ENCODE results near the gene DOCK2.
"Not testable (repeated sequence)": the region's sequence is repeated elsewhere in the genome, so short reads cannot be mapped to it uniquely, and the experiment has no call there.

The DOCK2 gene

GRCh38 chr5:169756071-169756765 is 119.1 kb downstream of the DOCK2 start:
- Histone ChIP-seq H3K9ac (ENCODE audit: low read length) (no peak overlapping the region), H3K4me1 (ENCODE audit: control insufficient read depth, insufficient read depth, low read length) (peaks cover 9% of the 10 kb centered on the region), H3K9me3 (ENCODE audit: control insufficient read depth, insufficient read depth, low read depth, low read length) (no peaks in the 10 kb centered on the region), H3K36me3 (ENCODE audit: control insufficient read depth, insufficient read depth, low read length) (no peaks in the 10 kb centered on the region), H3K27me3 (ENCODE audit: control insufficient read depth, insufficient read depth, low read length) (no peaks in the 10 kb centered on the region), H3K4me3 (ENCODE audit: low read depth, low read length) (no peak overlapping the region), H3K27ac (ENCODE audit: low read depth, low read length) (no peak overlapping the region)

GRCh38 chr5:169757016-169757415 is 119.9 kb downstream of the DOCK2 start:
- no peak overlapping the region for H3K27ac ChIP-seq (ENCODE audit: low read depth, low read length)
- peaks cover 9% of the 10 kb centered on the region for H3K4me1 ChIP-seq (ENCODE audit: control insufficient read depth, insufficient read depth, low read length)
- no peak overlapping the region for H3K9ac ChIP-seq (ENCODE audit: low read length)
- no peaks in the 10 kb centered on the region for H3K9me3 ChIP-seq (ENCODE audit: control insufficient read depth, insufficient read depth, low read depth, low read length)
- no peak overlapping the region for H3K4me3 ChIP-seq (ENCODE audit: low read depth, low read length)
- no peaks in the 10 kb centered on the region for H3K36me3 ChIP-seq (ENCODE audit: control insufficient read depth, insufficient read depth, low read length)
- no peaks in the 10 kb centered on the region for H3K27me3 ChIP-seq (ENCODE audit: control insufficient read depth, insufficient read depth, low read length)

GRCh38 chr5:169758886-169759285 is 121.8 kb downstream of the DOCK2 start:
- Histone ChIP-seq H3K4me3 (ENCODE audit: low read depth, low read length) (no peak overlapping the region), H3K9me3 (ENCODE audit: control insufficient read depth, insufficient read depth, low read depth, low read length) (no peaks in the 10 kb centered on the region), H3K27ac (ENCODE audit: low read depth, low read length) (no peak overlapping the region), H3K4me1 (ENCODE audit: control insufficient read depth, insufficient read depth, low read length) (peaks cover 18% of the 10 kb centered on the region), H3K9ac (ENCODE audit: low read length) (no peak overlapping the region), H3K27me3 (ENCODE audit: control insufficient read depth, insufficient read depth, low read length) (no peaks in the 10 kb centered on the region), H3K36me3 (ENCODE audit: control insufficient read depth, insufficient read depth, low read length) (no peaks in the 10 kb centered on the region)

GRCh38 chr5:169760229-169760628 is 123.2 kb downstream of the DOCK2 start:
- no peak overlapping the region for H3K4me3 ChIP-seq (ENCODE audit: low read depth, low read length)
- no peaks in the 10 kb centered on the region for H3K27me3 ChIP-seq (ENCODE audit: control insufficient read depth, insufficient read depth, low read length)
- H3K27ac ChIP-seq (ENCODE audit: low read depth, low read length): no peak overlapping the region
- H3K9me3 ChIP-seq (ENCODE audit: control insufficient read depth, insufficient read depth, low read depth, low read length): no peaks in the 10 kb centered on the region
- no peak overlapping the region for H3K9ac ChIP-seq (ENCODE audit: low read length)
- H3K4me1 ChIP-seq (ENCODE audit: control insufficient read depth, insufficient read depth, low read length): peaks cover 10% of the 10 kb centered on the region; the same call in 1 of the 2 replicates
- no peaks in the 10 kb centered on the region for H3K36me3 ChIP-seq (ENCODE audit: control insufficient read depth, insufficient read depth, low read length)

- Histone ChIP-seq H3K9me3 (ENCODE audit: control insufficient read depth, insufficient read depth, low read depth, low read length) (no peaks in the 10 kb centered on the region), H3K4me3 (ENCODE audit: low read depth, low read length) (no peak overlapping the region), H3K36me3 (ENCODE audit: control insufficient read depth, insufficient read depth, low read length) (no peaks in the 10 kb centered on the region), H3K27ac (ENCODE audit: low read depth, low read length) (no peak overlapping the region), H3K9ac (ENCODE audit: low read length) (no peak overlapping the region), H3K27me3 (ENCODE audit: control insufficient read depth, insufficient read depth, low read length) (no peaks in the 10 kb centered on the region), H3K4me1 (ENCODE audit: control insufficient read depth, insufficient read depth, low read length) (peaks cover 12% of the 10 kb centered on the region)
Measured at GRCh38 chr5:169762338-169763095, 125.4 kb downstream of the DOCK2 start.

- Histone ChIP-seq H3K4me3 (ENCODE audit: low read depth, low read length) (no peak overlapping the region), H3K27me3 (ENCODE audit: control insufficient read depth, insufficient read depth, low read length) (no peaks in the 10 kb centered on the region), H3K4me1 (ENCODE audit: control insufficient read depth, insufficient read depth, low read length) (peaks cover 21% of the 10 kb centered on the region), H3K27ac (ENCODE audit: low read depth, low read length) (no peak overlapping the region), H3K36me3 (ENCODE audit: control insufficient read depth, insufficient read depth, low read length) (no peaks in the 10 kb centered on the region), H3K9me3 (ENCODE audit: control insufficient read depth, insufficient read depth, low read depth, low read length) (no peaks in the 10 kb centered on the region), H3K9ac (ENCODE audit: low read length) (no peak overlapping the region)
Measured at GRCh38 chr5:169763376-169764017, 126.4 kb downstream of the DOCK2 start.

- Histone ChIP-seq H3K27ac (ENCODE audit: low read depth, low read length) (no peak overlapping the region), H3K36me3 (ENCODE audit: control insufficient read depth, insufficient read depth, low read length) (no peaks in the 10 kb centered on the region), H3K4me3 (ENCODE audit: low read depth, low read length) (no peak overlapping the region), H3K27me3 (ENCODE audit: control insufficient read depth, insufficient read depth, low read length) (no peaks in the 10 kb centered on the region), H3K4me1 (ENCODE audit: control insufficient read depth, insufficient read depth, low read length) (peaks cover 26% of the 10 kb centered on the region), H3K9ac (ENCODE audit: low read length) (no peak overlapping the region), H3K9me3 (ENCODE audit: control insufficient read depth, insufficient read depth, low read depth, low read length) (no peaks in the 10 kb centered on the region)
Measured at GRCh38 chr5:169764018-169764378, 126.9 kb downstream of the DOCK2 start.

GRCh38 chr5:169765176-169765996 is 128.3 kb downstream of the DOCK2 start:
- Histone ChIP-seq H3K9me3 (ENCODE audit: control insufficient read depth, insufficient read depth, low read depth, low read length) (no peaks in the 10 kb centered on the region), H3K36me3 (ENCODE audit: control insufficient read depth, insufficient read depth, low read length) (no peaks in the 10 kb centered on the region), H3K27me3 (ENCODE audit: control insufficient read depth, insufficient read depth, low read length) (no peaks in the 10 kb centered on the region), H3K4me3 (ENCODE audit: low read depth, low read length) (no peak overlapping the region), H3K4me1 (ENCODE audit: control insufficient read depth, insufficient read depth, low read length) (peaks cover 27% of the 10 kb centered on the region), H3K27ac (ENCODE audit: low read depth, low read length) (no peak overlapping the region), H3K9ac (ENCODE audit: low read length) (no peak overlapping the region)

- peaks cover 27% of the 10 kb centered on the region for H3K4me1 ChIP-seq (ENCODE audit: control insufficient read depth, insufficient read depth, low read length)
- not testable (repeated sequence) for H3K27me3 ChIP-seq (ENCODE audit: control insufficient read depth, insufficient read depth, low read length); H3K9me3 ChIP-seq (ENCODE audit: control insufficient read depth, insufficient read depth, low read depth, low read length); H3K4me3 ChIP-seq (ENCODE audit: low read depth, low read length); H3K27ac ChIP-seq (ENCODE audit: low read depth, low read length); H3K36me3 ChIP-seq (ENCODE audit: control insufficient read depth, insufficient read depth, low read length); H3K9ac ChIP-seq (ENCODE audit: low read length)
Measured at GRCh38 chr5:169766943-169767342, 129.9 kb downstream of the DOCK2 start.

- H3K4me3 ChIP-seq (ENCODE audit: low read depth, low read length): no peak overlapping the region
- no peaks in the 10 kb centered on the region for H3K9me3 ChIP-seq (ENCODE audit: control insufficient read depth, insufficient read depth, low read depth, low read length)
- no peaks in the 10 kb centered on the region for H3K36me3 ChIP-seq (ENCODE audit: control insufficient read depth, insufficient read depth, low read length)
- no peak overlapping the region for H3K27ac ChIP-seq (ENCODE audit: low read depth, low read length)
- H3K4me1 ChIP-seq (ENCODE audit: control insufficient read depth, insufficient read depth, low read length): peaks cover 21% of the 10 kb centered on the region
- no peaks in the 10 kb centered on the region for H3K27me3 ChIP-seq (ENCODE audit: control insufficient read depth, insufficient read depth, low read length)
- H3K9ac ChIP-seq (ENCODE audit: low read length): no peak overlapping the region
Measured at GRCh38 chr5:169767938-169768337, 130.9 kb downstream of the DOCK2 start.

All from HUES6 (cell line).